H1 (cell line): Measurements from ENCODE around the gene GAS2. TPM values are rescaled to one million over a fixed set of nuclear protein-coding genes. Genes with fewer than 3 reads are reported as not detected.

ENCODE experiments used
- CTCF ChIA-PET: fragments of 300-600 bp; sonication (Branson Sonifier 250); formaldehyde crosslinking; loops from one replicate; lab custom pipeline; 2021; ENCODE audit not compliant: partially characterized antibody; lab: Charles Lee
- POLR2A ChIA-PET: fragments of 300-600 bp; sonication (Branson Sonifier 250); formaldehyde crosslinking; loops from one replicate; lab custom pipeline; 2021; ENCODE audit warnings: inconsistent platforms; ENCODE audit not compliant: partially characterized antibody; lab: Charles Lee
- DNase-seq, 2 experiments: peaks; one replicate each; pipeline versions ENCODE4 v3.0.0 to v3.0.0-alpha.2; 2010 to 2022; ENCODE audit warnings: low spot score in 2 of 2, low read depth in 1 of 2, mixed read lengths in 1 of 2
- FAIRE-seq: peaks from 2 replicates; lab custom pipeline; 2011; peaks lifted over from hg19 to GRCh38; lab: Jason Lieb, UNC
- H2AFZ ChIP-seq: 2 replicates; pipeline ENCODE4 v1.8.1; 2012; ENCODE audit warnings: low read length, inconsistent platforms
- H2AK5ac ChIP-seq: 2 replicates; pipeline ENCODE4 v1.6.1; 2013; ENCODE audit warnings: low read depth, low read length
- H2BK120ac ChIP-seq: replicated peaks from 2 replicates; pipeline ENCODE3; 2013; ENCODE audit warnings: low read depth, low read length, inconsistent platforms
- H2BK12ac ChIP-seq: 2 replicates; pipeline ENCODE4 v1.6.1; 2013; ENCODE audit warnings: low read depth, low read length
- H2BK15ac ChIP-seq: 2 replicates; pipeline ENCODE4 v1.6.1; 2013; ENCODE audit warnings: low read length
- H2BK20ac ChIP-seq: 2 replicates; pipeline ENCODE4 v1.6.1; 2013; ENCODE audit warnings: low read length
- H2BK5ac ChIP-seq: 2 replicates; pipeline ENCODE4 v1.6.1; 2013; ENCODE audit warnings: low read depth, low read length
- H3K14ac ChIP-seq: 2 replicates; pipeline ENCODE4 v1.6.1; 2013; ENCODE audit warnings: inconsistent platforms; ENCODE audit not compliant: insufficient read length
- H3K18ac ChIP-seq: 2 replicates; pipeline ENCODE4 v1.6.1; 2013; ENCODE audit warnings: low read length; ENCODE audit errors: extremely low read depth
- H3K23ac ChIP-seq: 2 replicates; pipeline ENCODE4 v1.6.1; 2013; ENCODE audit warnings: inconsistent platforms; ENCODE audit not compliant: insufficient read length
- H3K23me2 ChIP-seq: 2 replicates; pipeline ENCODE4 v1.6.1; 2013; ENCODE audit warnings: low read depth, low read length
- H3K27ac ChIP-seq: 2 replicates; pipeline ENCODE4 v1.6.1; 2011; ENCODE audit warnings: low read depth, low read length, inconsistent platforms
- H3K27me3 ChIP-seq, 4 experiments: replicated peaks in 1 of 4; 1 replicate in 1 of 4; 2 replicates in 3 of 4; pipeline versions ENCODE4 v1.6.1 to v1.8.1; 2011 to 2013; ENCODE audit warnings: low read length in 3 of 4, mild to moderate bottlenecking in 3 of 4, inconsistent platforms in 2 of 4, mixed read lengths in 2 of 4, moderate library complexity in 1 of 4; ENCODE audit not compliant: control insufficient read depth in 3 of 4, insufficient read depth in 3 of 4; ENCODE audit errors: extremely low read depth in 1 of 4
- H3K36me3 ChIP-seq, 4 experiments: 2 replicates each; pipeline versions ENCODE4 v1.6.1 to v1.8.1; 2011 to 2013; ENCODE audit warnings: mild to moderate bottlenecking in 4 of 4, low read length in 3 of 4, moderate library complexity in 2 of 4, control low read depth in 1 of 4, inconsistent platforms in 1 of 4; ENCODE audit not compliant: insufficient read depth in 4 of 4, control insufficient read depth in 2 of 4
- H3K4ac ChIP-seq: replicated peaks from 2 replicates; pipeline ENCODE3; 2013; ENCODE audit warnings: low read length, low read depth, mixed read lengths, inconsistent platforms; ENCODE audit not compliant: insufficient read length
- H3K4me1 ChIP-seq, 4 experiments: replicated peaks in 1 of 4; 1 replicate in 1 of 4; 2 replicates in 3 of 4; pipeline versions ENCODE4 v1.6.1 to v1.8.1; 2011 to 2013; ENCODE audit warnings: low read length in 3 of 4, inconsistent platforms in 2 of 4, mixed read lengths in 1 of 4; ENCODE audit not compliant: insufficient read depth in 4 of 4, control insufficient read depth in 3 of 4
- H3K4me2 ChIP-seq, 2 experiments: 2 replicates each; pipeline versions ENCODE4 v1.6.1 to v1.8.1; 2011 to 2013; ENCODE audit warnings: low read depth in 2 of 2, low read length in 2 of 2, control low read depth in 1 of 2, inconsistent platforms in 1 of 2, mild to moderate bottlenecking in 1 of 2; ENCODE audit not compliant: insufficient read depth in 1 of 2
- H3K4me3 ChIP-seq, 4 experiments: fragments of 200-600, 300-600 bp in 1 of 4; sonication (generic), shearing (Covaris generic), sonication (Bioruptor Twin) in 1 of 4; 2 replicates each; pipeline versions ENCODE4 v1.5.1 to v1.8.1; 2011 to 2016; ENCODE audit warnings: low read length in 4 of 4, low read depth in 3 of 4, control low read depth in 2 of 4, inconsistent platforms in 2 of 4, mild to moderate bottlenecking in 2 of 4, mixed read lengths in 1 of 4, moderate library complexity in 1 of 4; ENCODE audit not compliant: insufficient read depth in 2 of 4; ENCODE audit errors: extremely low read depth in 1 of 4
- H3K56ac ChIP-seq: replicated peaks from 2 replicates; pipeline ENCODE3; 2013; ENCODE audit warnings: low read depth, mild to moderate bottlenecking, mixed read lengths, low read length, inconsistent platforms; ENCODE audit not compliant: insufficient read length
- H3K79me1 ChIP-seq: 2 replicates; pipeline ENCODE4 v1.6.1; 2013; ENCODE audit warnings: low read depth, low read length, control low read depth
- H3K79me2 ChIP-seq, 2 experiments: 2 replicates each; pipeline versions ENCODE4 v1.6.1 to v1.8.1; 2012 to 2013; ENCODE audit warnings: low read length in 2 of 2, mild to moderate bottlenecking in 2 of 2, inconsistent platforms in 1 of 2; ENCODE audit not compliant: insufficient read depth in 2 of 2, control insufficient read depth in 1 of 2
- H3K9ac ChIP-seq, 4 experiments: replicated peaks in 1 of 4; 1 replicate in 1 of 4; 2 replicates in 3 of 4; pipeline versions ENCODE4 v1.6.1 to v1.8.1; 2011 to 2013; ENCODE audit warnings: low read depth in 3 of 4, low read length in 3 of 4, control low read depth in 2 of 4, mild to moderate bottlenecking in 2 of 4, moderate library complexity in 2 of 4, inconsistent platforms in 1 of 4; ENCODE audit errors: extremely low read depth in 1 of 4
- H3K9me3 ChIP-seq, 2 experiments: 2 replicates each; pipeline versions ENCODE4 v1.6.1 to v1.8.1; 2012 to 2013; ENCODE audit warnings: mild to moderate bottlenecking in 2 of 2, moderate library complexity in 2 of 2, control low read depth in 1 of 2, inconsistent platforms in 1 of 2, low read depth in 1 of 2, low read length in 1 of 2, mixed read lengths in 1 of 2; ENCODE audit not compliant: insufficient read depth in 2 of 2
- H4K20me1 ChIP-seq, 2 experiments: replicated peaks in 1 of 2; 2 replicates each; pipeline versions ENCODE3 to v1.8.1; 2011 to 2013; ENCODE audit warnings: inconsistent platforms in 2 of 2, low read length in 2 of 2, mild to moderate bottlenecking in 1 of 2; ENCODE audit not compliant: insufficient read depth in 2 of 2, control insufficient read depth in 1 of 2
- H4K5ac ChIP-seq: 2 replicates; pipeline ENCODE4 v1.6.1; 2013; ENCODE audit warnings: low read length, low read depth, mixed read lengths, inconsistent platforms; ENCODE audit not compliant: insufficient read length
- H4K8ac ChIP-seq: 2 replicates; pipeline ENCODE4 v1.8.0; 2013; ENCODE audit warnings: mild to moderate bottlenecking, moderate library complexity, low read length, inconsistent platforms; ENCODE audit not compliant: insufficient read depth; ENCODE audit errors: extremely low read depth
- H4K91ac ChIP-seq: replicated peaks from 2 replicates; pipeline ENCODE3; 2013; ENCODE audit warnings: low read length, mixed read lengths, inconsistent platforms; ENCODE audit not compliant: insufficient read length
- CBX8 ChIP-seq: fragments of 300-800, 300-1000 bp; sonication (generic); IDR thresholded peaks from 2 replicates; pipeline ENCODE4 v1.7.1; 2016; ENCODE audit warnings: low read depth, low read length, borderline replicate concordance
- CHD1 ChIP-seq: IDR thresholded peaks from 2 replicates; pipeline ENCODE4 v1.6.1; 2012; ENCODE audit warnings: low read depth, low read length, improper control_type of control experiment
- CREB1 ChIP-seq: IDR thresholded peaks from 2 replicates; pipeline ENCODE4 v1.6.1; 2012; ENCODE audit warnings: inconsistent platforms
- EGR1 ChIP-seq: IDR thresholded peaks from 2 replicates; pipeline ENCODE4 v1.6.1; 2011; ENCODE audit warnings: low read depth, low read length, borderline replicate concordance
- GABPA ChIP-seq: IDR thresholded peaks from 2 replicates; pipeline ENCODE4 v1.6.1; 2011; ENCODE audit warnings: mild to moderate bottlenecking, low read length, moderate library complexity, borderline replicate concordance; ENCODE audit not compliant: insufficient read depth
- GTF2F1 ChIP-seq: IDR thresholded peaks from 2 replicates; pipeline ENCODE4 v1.6.1; 2012; ENCODE audit warnings: low read depth, low read length, improper control_type of control experiment, borderline replicate concordance
- MAFK ChIP-seq: IDR thresholded peaks from 2 replicates; pipeline ENCODE4 v1.6.1; 2012; ENCODE audit warnings: low read depth, mild to moderate bottlenecking, improper control_type of control experiment, low read length
- MAX ChIP-seq: IDR thresholded peaks from 2 replicates; pipeline ENCODE4 v1.6.1; 2012; ENCODE audit warnings: inconsistent platforms
- POU5F1 ChIP-seq: IDR thresholded peaks from 2 replicates; pipeline ENCODE4 v1.6.1; 2011; ENCODE audit warnings: low read depth, mild to moderate bottlenecking, low read length, moderate library complexity
- RAD21 ChIP-seq, 2 experiments: IDR thresholded peaks in 1 of 2; conservative IDR thresholded peaks in 1 of 2; 2 replicates each; pipeline ENCODE4 v1.6.1; 2011; ENCODE audit warnings: low read depth in 2 of 2, low read length in 2 of 2, improper control_type of control experiment in 1 of 2, inconsistent platforms in 1 of 2, mild to moderate bottlenecking in 1 of 2, moderate library complexity in 1 of 2
- RNF2 ChIP-seq: fragments of 200-900, 300-1000 bp; sonication (generic); IDR thresholded peaks from 2 replicates; pipeline ENCODE4 v1.7.1; 2016; ENCODE audit warnings: borderline replicate concordance, low read depth, mild to moderate bottlenecking, antibody characterized with exemption, low read length; ENCODE audit not compliant: poor library complexity, severe bottlenecking; ENCODE audit errors: missing control alignments
- SIRT6 ChIP-seq: IDR thresholded peaks from one replicate; pipeline ENCODE4 v1.7.1; 2012; ENCODE audit warnings: low read length, inconsistent platforms
- USF2 ChIP-seq: IDR thresholded peaks from 2 replicates; pipeline ENCODE4 v1.6.1; 2011; ENCODE audit warnings: low read length, improper control_type of control experiment
- YY1 ChIP-seq: IDR thresholded peaks from 2 replicates; pipeline ENCODE4 v1.6.1; 2011; ENCODE audit warnings: low read depth, mild to moderate bottlenecking, low read length
- polyA plus RNA-seq, 7 experiments: library from polyadenylated mRNA; depleted of rRNA in 3 of 7; stranded (reverse) in 5 of 7; unstranded in 2 of 7; fragments of >200 nt in 5 of 7; fragments of 200-250 nt in 2 of 7; gene quantifications; 1 replicate in 5 of 7; 2 replicates in 1 of 7; 4 replicates in 1 of 7; pipeline versions ENCODE4 v1.2.1 to v1.2.3, GENCODE V29; 2011 to 2013; ENCODE audit warnings: missing spikeins in 2 of 7, mixed read lengths in 2 of 7
- total RNA-seq: library from RNA; stranded (reverse); fragmentation: NEBNext Ultra II Directional; extraction: Animal tissue kit (Norgen Biotek cat#: 25700); gene quantifications from 2 replicates; pipeline ENCODE4 v1.2.1, GENCODE V29; 2021

The GAS2 gene
- total and polyA plus RNA-seq, 2 of the 8 experiments (the other 6 are each of a cell fraction or from before 2014, with no cell fraction given) = 0.70 to 1.7 TPM

GRCh38 chr11:22656130-22656529 lies 10.3 kb upstream of the GAS2 start:
- DNase-seq = no peak
- CTCF ChIA-PET = interaction anchor here (1.4 kb wide), 1 partner anchor 23 kb away, joined by 5 read pairs; no protein-coding TSS in a partner anchor
- H3K4me1 ChIP-seq = 0 out of 7 replicates have a peak, but pooled peaks cover 0 to 3% (median 0%) of the 10 kb centered on the region in 4 experiments
- H3K4ac ChIP-seq = no peak overlapping the region
- H3K36me3 ChIP-seq = no peaks in the 10 kb centered on the region
- POLR2A ChIA-PET = no interaction called here
- H3K9me3 ChIP-seq = no peaks in the 10 kb centered on the region
- no peaks in the 10 kb centered on the region for H3K27me3 ChIP-seq
- no peak overlapping the region for H3K14ac ChIP-seq
- no peak for FAIRE-seq
- H4K5ac ChIP-seq = no peak overlapping the region
- H4K91ac ChIP-seq = no peak overlapping the region
- H3K56ac ChIP-seq = no peak overlapping the region
- H2AK5ac ChIP-seq = no peak overlapping the region
- no peak overlapping the region for H3K4me3 ChIP-seq
- no peak overlapping the region for H3K4me2 ChIP-seq
- no peak overlapping the region for H2BK20ac ChIP-seq
- no peak overlapping the region for H2BK120ac ChIP-seq
- no peak overlapping the region for H2BK5ac ChIP-seq
- H3K9ac ChIP-seq = no peak overlapping the region
- no peak overlapping the region for H3K23ac ChIP-seq
- H4K8ac ChIP-seq = no peak overlapping the region
- H2BK12ac ChIP-seq = no peak overlapping the region
- H3K79me1 ChIP-seq = no peaks in the 10 kb centered on the region
- H2BK15ac ChIP-seq = no peak overlapping the region
- no peak overlapping the region for H2AFZ ChIP-seq
- H3K23me2 ChIP-seq = no peaks in the 10 kb centered on the region
- no peaks in the 10 kb centered on the region for H4K20me1 ChIP-seq
- H3K18ac ChIP-seq = no peak overlapping the region
- H3K27ac ChIP-seq = no peak overlapping the region
- H3K79me2 ChIP-seq = no peaks in the 10 kb centered on the region
- TF ChIP-seq RNF2 = no peak
- no peak for TF ChIP-seq POU5F1
- no peak for TF ChIP-seq MAX
- TF ChIP-seq CBX8 = no peak
- no peak for TF ChIP-seq SIRT6
- no peak for TF ChIP-seq CREB1
- TF ChIP-seq EGR1 = no peak
- no peak for TF ChIP-seq CHD1
- TF ChIP-seq RAD21 (IDR thresholded peaks at IDR 0.05 in 1 of 2, conservative IDR thresholded peaks at IDR 0.05 in 1 of 2; ENCODE audit: low read depth in 2 of 2, low read length in 2 of 2) = no peak
- no peak for TF ChIP-seq GABPA
- no peak for TF ChIP-seq GTF2F1
- no peak for TF ChIP-seq MAFK
- TF ChIP-seq YY1 = no peak
- TF ChIP-seq USF2 = no peak
